ENCODE data around the gene NPEPPS. TPM values are rescaled to one million over a fixed set of nuclear protein-coding genes. Genes with fewer than 3 reads are reported as not detected.

NPEPPS gene
- total and polyA plus RNA-seq, 2 of the 8 experiments (the other 6 are each of a cell fraction or from before 2014, with no cell fraction given): 53.6 to 118 TPM

- TF ChIP-seq EGR1 (IDR thresholded peaks at IDR 0.05; ENCODE audit: borderline replicate concordance, low read depth, low read length) (no peak), POLR2A (IDR thresholded peaks at IDR 0.05; ENCODE audit: control extremely low read depth in 1 of 2, low read depth in 2 of 2, low read length in 2 of 2) (no peak), EZH2 (IDR thresholded peaks at IDR 0.05; ENCODE audit: low read depth, low read length, severe bottlenecking) (no peak), BACH1 (IDR thresholded peaks at IDR 0.05; ENCODE audit: low read length) (no peak), ATF2 (IDR thresholded peaks at IDR 0.05; ENCODE audit: low read length) (no peak), KDM5A (IDR thresholded peaks at IDR 0.05; ENCODE audit: low read length) (no peak), CHD1 (IDR thresholded peaks at IDR 0.05; ENCODE audit: low read depth, low read length) (no peak), SIN3A (conservative IDR thresholded peaks at IDR 0.05 in 1 of 2, IDR thresholded peaks at IDR 0.05 in 1 of 2; ENCODE audit: low read depth in 1 of 2, low read length in 2 of 2) (no peak), FOSL1 (IDR thresholded peaks at IDR 0.05; ENCODE audit: insufficient read depth, low read depth, low read length) (no peak)
These were observed 102.1 kb downstream of the NPEPPS start (continued) for GRCh38 chr17:47632991-47633390.

Data from H1 (cell line).